NT2/D1 (cell line): ENCODE data around the gene ROBO2.

ENCODE experiments used
- YY1 ChIP-seq: IDR thresholded peaks from 2 replicates; pipeline ENCODE4 v1.6.1; 2011; ENCODE audit not compliant: insufficient read length, insufficient read depth
- ZNF274 ChIP-seq: IDR thresholded peaks from 2 replicates; pipeline ENCODE4 v1.6.1; 2011; ENCODE audit warnings: mild to moderate bottlenecking, low read depth, low read length

- TF ChIP-seq ZNF274 (no peak), YY1 (no peak)
Measured at GRCh38 chr3:77072232-77072631, 32.3 kb downstream of the ROBO2 start.
